Mesothelial cell of epicardium (in vitro differentiated cells): ENCODE results near the gene TYK2. TPM values are rescaled to one million over a fixed set of nuclear protein-coding genes. Genes with fewer than 3 reads are reported as not detected.
"Not testable (repeated sequence)": the region's sequence is repeated elsewhere in the genome, so short reads cannot be mapped to it uniquely, and the experiment has no call there.

Source experiments
- DNase-seq, 2 experiments: peaks; one replicate each; pipeline ENCODE4 v3.0.0; 2021; ENCODE audit warnings: low spot score in 2 of 2; ENCODE audit not compliant: unreplicated experiment in 2 of 2
- H3K27ac Mint-ChIP-seq: 2 replicates; pipeline ENCODE4 v1.8.0; 2021; ENCODE audit warnings: mixed read lengths
- H3K27me3 Mint-ChIP-seq: 2 replicates; pipeline ENCODE4 v1.8.0; 2021; ENCODE audit warnings: low read depth, mixed read lengths
- H3K36me3 Mint-ChIP-seq: 2 replicates; pipeline ENCODE4 v1.8.0; 2021; ENCODE audit warnings: mixed read lengths
- H3K4me1 Mint-ChIP-seq: 2 replicates; pipeline ENCODE4 v1.8.0; 2021; ENCODE audit warnings: mixed read lengths
- H3K4me3 Mint-ChIP-seq: 2 replicates; pipeline ENCODE4 v1.8.0; 2021; ENCODE audit warnings: mild to moderate bottlenecking, moderate library complexity, mixed read lengths
- H3K9me3 Mint-ChIP-seq: 2 replicates; pipeline ENCODE4 v1.8.0; 2021; ENCODE audit warnings: mixed read lengths
- total RNA-seq: library from RNA; stranded (reverse); gene quantifications from 3 replicates; pipeline ENCODE4 v1.2.1, GENCODE V29; 2021
- TF ChIP-seq, protein P1 (sequence below): fragments of 200-600 bp; sonication (generic); IDR thresholded peaks from one replicate; pipeline ENCODE4 v1.5.0; 2021; ENCODE audit warnings: antibody characterized with exemption; ENCODE audit not compliant: unreplicated experiment

TYK2 gene
- total RNA-seq, 1 donor from 2014 or later = 142 TPM

DNA sequence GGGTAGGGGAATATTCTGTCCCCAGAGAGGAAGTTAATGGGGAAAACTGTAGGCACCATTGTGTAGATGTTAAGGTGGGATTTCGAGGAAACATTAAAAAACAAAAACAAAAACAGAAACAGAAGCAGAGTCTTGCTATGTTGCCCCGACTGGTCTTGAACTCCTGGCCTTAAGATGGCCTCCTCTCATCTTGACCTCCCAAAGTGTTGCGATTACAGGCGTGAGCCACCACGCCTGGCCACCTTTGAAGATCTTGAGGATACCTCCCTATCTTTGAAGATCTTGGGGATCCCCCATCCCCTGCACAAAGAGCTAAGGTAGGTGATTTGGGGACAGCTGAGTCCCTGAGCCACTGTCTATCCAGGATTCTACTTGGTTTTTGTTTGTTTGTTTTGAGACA, 40.4 kb downstream of the TYK2 start:
- no peaks in the 10 kb centered on the region for H3K27me3 Mint-ChIP-seq
- DNase-seq = no peak
- H3K4me1 Mint-ChIP-seq = peaks cover under 1% of the 10 kb centered on the region
- no peaks in the 10 kb centered on the region for H3K36me3 Mint-ChIP-seq
- H3K27ac Mint-ChIP-seq = no peak overlapping the region
- TF ChIP-seq, protein P1, sequence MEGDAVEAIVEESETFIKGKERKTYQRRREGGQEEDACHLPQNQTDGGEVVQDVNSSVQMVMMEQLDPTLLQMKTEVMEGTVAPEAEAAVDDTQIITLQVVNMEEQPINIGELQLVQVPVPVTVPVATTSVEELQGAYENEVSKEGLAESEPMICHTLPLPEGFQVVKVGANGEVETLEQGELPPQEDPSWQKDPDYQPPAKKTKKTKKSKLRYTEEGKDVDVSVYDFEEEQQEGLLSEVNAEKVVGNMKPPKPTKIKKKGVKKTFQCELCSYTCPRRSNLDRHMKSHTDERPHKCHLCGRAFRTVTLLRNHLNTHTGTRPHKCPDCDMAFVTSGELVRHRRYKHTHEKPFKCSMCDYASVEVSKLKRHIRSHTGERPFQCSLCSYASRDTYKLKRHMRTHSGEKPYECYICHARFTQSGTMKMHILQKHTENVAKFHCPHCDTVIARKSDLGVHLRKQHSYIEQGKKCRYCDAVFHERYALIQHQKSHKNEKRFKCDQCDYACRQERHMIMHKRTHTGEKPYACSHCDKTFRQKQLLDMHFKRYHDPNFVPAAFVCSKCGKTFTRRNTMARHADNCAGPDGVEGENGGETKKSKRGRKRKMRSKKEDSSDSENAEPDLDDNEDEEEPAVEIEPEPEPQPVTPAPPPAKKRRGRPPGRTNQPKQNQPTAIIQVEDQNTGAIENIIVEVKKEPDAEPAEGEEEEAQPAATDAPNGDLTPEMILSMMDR = no peak
- no peak overlapping the region for H3K4me3 Mint-ChIP-seq
- H3K9me3 Mint-ChIP-seq = no peaks in the 10 kb centered on the region

DNA sequence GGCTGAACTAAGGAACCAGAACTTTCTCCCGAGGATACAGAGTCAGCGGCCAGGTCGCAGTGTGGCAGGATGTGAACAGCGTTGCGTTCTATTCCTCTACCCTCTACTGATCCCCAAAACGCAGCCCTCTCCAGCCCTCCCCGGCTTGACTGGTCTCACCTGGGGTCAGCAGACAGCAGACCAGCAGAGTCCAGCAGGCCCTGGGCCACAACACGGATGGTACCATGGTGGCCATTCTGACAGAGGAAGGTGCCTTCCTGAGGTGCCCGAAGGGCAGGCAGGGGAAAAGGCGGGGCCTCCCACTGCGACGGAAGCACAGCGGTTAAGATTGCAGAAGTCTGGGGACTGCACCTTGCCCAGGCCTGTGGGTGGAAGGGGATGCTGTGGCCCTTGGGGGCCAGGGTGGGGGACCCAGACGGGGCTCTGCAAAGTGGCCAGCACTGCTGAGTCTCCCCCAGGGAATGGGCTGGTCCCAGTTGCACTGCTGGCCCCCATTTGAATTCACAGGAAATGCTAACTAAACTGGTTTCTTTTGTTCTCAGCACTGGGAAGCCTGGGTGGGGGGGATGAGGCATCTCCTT, 40.9 kb downstream of the TYK2 start, which contains the start of gene ICAM3:
TSS of gene ICAM3 (minus strand) at position 245 of the 581 bp plus-strand sequence. CDS start at position 235, 10 bp downstream.
- H3K27ac Mint-ChIP-seq = no peak within 1 kb of the TSS
- H3K36me3 Mint-ChIP-seq = no peaks in the 10 kb centered on the region
- H3K27me3 Mint-ChIP-seq = no peaks in the 10 kb centered on the region
- DNase-seq = no peak
- H3K9me3 Mint-ChIP-seq = no peaks in the 10 kb centered on the region
- no peak within 1 kb of the TSS for H3K4me3 Mint-ChIP-seq
- H3K4me1 Mint-ChIP-seq = peaks cover 5% of the 10 kb centered on the region
- TF ChIP-seq, protein P1 = no peak

- H3K4me1 Mint-ChIP-seq = peaks cover 10% of the 10 kb centered on the region
- H3K27ac Mint-ChIP-seq = no peak overlapping the region
- TF ChIP-seq, protein P1 = no peak
- DNase-seq = no peak
- H3K27me3 Mint-ChIP-seq = no peaks in the 10 kb centered on the region
- H3K4me3 Mint-ChIP-seq = no peak overlapping the region
- no peaks in the 10 kb centered on the region for H3K9me3 Mint-ChIP-seq
- H3K36me3 Mint-ChIP-seq = no peaks in the 10 kb centered on the region
These were observed 41.4 kb downstream of the TYK2 start for GRCh38 chr19:10338940-10339339.

- not testable (repeated sequence) for H3K27ac Mint-ChIP-seq, H3K9me3 Mint-ChIP-seq, H3K27me3 Mint-ChIP-seq, DNase-seq, H3K4me3 Mint-ChIP-seq, H3K36me3 Mint-ChIP-seq
- peaks cover 23% of the 10 kb centered on the region for H3K4me1 Mint-ChIP-seq
These were observed 43.6 kb downstream of the TYK2 start for GRCh38 chr19:10336725-10337124.

- Mint-ChIP-seq H3K27me3 (no peaks in the 10 kb centered on the region), H3K4me1 (peaks cover 23% of the 10 kb centered on the region), H3K4me3 (peak overlapping the region; percentile 96), H3K36me3 (no peaks in the 10 kb centered on the region), H3K27ac (no peak overlapping the region), H3K9me3 (no peaks in the 10 kb centered on the region)
- TF ChIP-seq, protein P1 = no peak
- DNase-seq = no peak
These were observed 44.9 kb downstream of the TYK2 start for GRCh38 chr19:10335352-10335985.

DNA sequence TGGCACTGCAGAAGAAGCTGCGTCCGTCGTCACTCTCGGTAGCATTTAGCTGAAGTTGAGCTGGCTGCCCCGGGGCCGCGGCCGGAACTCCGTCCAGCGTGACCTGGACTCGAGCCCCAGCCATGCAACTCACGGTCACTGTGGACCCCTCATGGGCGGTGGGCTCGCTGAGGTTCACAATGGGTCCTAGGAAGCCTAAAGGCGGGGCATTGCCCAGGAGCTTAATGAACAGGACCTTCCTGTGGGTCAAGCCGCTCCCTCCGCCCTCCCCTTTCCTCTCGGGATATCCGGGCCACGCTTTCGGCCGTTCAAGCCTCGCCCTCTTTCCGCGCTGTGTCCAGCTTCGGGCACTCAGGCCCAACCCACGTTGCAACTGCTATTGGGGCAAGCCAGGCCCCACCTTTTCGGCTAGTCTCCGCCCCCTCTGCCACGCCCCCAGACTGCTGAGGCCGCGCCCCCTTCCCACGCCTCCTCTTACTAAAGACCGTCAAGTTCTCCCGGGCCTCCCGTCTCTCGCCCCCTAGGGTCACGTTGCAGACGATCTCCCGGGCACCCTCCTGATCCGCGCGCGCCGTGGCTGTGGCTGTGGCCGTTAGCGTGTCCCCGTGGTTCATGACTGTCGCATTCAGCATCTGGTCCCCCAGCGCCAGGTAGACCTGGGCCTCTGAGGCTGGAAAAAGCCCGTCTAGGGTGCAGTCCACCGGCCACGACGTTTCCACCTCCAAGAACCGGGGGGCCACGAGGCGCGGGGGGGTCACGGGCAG, 45.6 kb downstream of the TYK2 start:
- Mint-ChIP-seq H3K27ac (no peak overlapping the region), H3K9me3 (no peaks in the 10 kb centered on the region), H3K4me1 (peaks cover 23% of the 10 kb centered on the region), H3K27me3 (no peaks in the 10 kb centered on the region), H3K4me3 (peak overlapping the region; percentile 96), H3K36me3 (peaks cover under 1% of the 10 kb centered on the region)
- DNase-seq = peak; percentile 74 to 90
- TF ChIP-seq, protein P1 = no peak
